ENCODE results near the gene MGARP. TPM values are rescaled to one million over a fixed set of nuclear protein-coding genes. Genes with fewer than 3 reads are reported as not detected.

Gene MGARP
- total RNA-seq, 1 donor from 2014 or later, result 0.81 TPM

DNA sequence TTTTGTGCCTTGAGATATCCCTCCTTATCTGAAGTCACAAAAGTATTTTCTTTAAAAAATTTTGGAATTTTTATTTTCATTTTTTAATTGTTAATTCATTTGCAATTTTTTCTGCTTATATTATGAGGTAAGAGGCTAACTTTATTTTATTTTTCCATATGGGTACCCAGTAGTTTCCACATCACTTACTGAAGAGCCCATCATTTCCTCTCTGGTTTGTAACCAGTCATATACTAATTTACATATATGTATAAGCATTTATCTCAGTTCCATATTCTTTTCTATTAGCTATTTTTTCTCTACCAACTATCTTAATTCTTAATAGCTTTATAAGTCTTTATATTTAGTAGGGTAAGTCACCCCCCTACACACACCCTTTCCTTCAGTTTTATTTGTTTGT is 27.0 kb downstream of the MGARP start:
- intact Hi-C loops (cut with DNase I), result no loop called here
- no peak for DNase-seq (ENCODE audit: low spot score)

DNA sequence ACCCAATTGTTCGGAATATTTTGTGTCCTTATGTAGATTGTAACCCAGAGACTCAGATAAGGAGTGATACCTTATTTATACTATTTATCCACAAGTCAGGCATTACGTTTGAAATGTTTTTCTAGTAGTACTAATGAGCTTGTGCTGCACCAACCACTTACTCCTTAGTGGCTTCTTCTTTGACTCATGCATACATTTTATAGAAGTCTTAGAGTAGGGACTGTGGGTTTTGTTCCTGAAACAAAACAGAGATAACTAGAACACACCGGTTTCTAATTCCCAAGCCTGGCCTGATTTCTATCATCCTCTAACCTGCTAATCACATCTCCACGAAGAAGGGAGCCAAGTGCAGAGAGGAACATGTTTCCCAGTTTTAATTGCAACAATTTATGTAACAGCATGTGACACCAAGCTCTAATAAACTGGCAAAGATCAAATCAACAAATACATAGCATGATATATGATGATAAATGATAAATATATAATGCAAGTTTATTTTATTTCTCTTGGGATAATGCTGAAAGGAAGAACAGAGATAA is 32.3 kb downstream of the MGARP start:
- DNase-seq (ENCODE audit: low spot score), result no peak
- intact Hi-C loops (cut with DNase I), result no loop called here

DNA sequence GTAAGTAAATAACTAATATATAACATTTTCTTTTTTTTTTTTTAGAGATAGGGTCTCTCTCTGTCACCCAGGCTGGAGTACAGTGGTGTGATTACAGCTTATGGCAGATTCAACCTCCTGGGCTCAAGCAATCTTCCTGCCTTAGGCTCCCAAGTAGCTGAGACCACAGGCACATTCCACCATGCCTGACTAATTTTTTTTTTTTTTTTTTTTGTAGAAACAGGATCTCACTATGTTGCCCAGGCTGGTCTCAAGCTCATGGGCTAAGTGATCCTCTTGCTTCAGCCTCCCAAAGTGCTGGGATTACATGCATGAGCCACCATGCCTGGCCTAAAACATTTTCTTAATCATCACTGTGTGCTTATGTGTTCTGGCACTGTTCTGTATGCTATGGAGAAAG is 32.8 kb downstream of the MGARP start:
- no peak for DNase-seq (ENCODE audit: low spot score)
- intact Hi-C loops (cut with DNase I), result no loop called here

DNA sequence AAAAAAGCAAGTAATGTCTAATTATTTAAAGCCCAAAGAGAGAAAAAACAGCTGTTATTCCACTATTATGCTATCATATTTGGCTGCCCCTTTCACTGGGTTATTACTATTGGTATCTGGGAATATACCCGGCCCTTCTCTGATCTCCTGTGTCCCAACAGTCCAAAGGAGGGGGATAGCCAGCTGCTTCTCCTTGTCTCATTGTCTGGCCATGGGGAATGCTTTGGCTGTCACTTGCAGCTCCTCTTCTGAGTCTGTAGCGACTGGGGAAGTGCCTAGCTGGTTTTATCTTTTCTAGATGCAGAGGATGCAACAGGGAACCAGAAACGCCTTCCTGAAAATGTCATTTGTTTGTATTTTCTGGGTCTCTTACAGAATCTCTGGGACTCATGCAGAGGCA is 33.9 kb downstream of the MGARP start:
- no peak for DNase-seq (ENCODE audit: low spot score)
- intact Hi-C loops (cut with DNase I), result no loop called here

- intact Hi-C loops (cut with DNase I), result no loop called here
- no peak for DNase-seq (ENCODE audit: low spot score)
Measured at GRCh38 chr4:139245590-139245989, 34.4 kb downstream of the MGARP start.

DNA sequence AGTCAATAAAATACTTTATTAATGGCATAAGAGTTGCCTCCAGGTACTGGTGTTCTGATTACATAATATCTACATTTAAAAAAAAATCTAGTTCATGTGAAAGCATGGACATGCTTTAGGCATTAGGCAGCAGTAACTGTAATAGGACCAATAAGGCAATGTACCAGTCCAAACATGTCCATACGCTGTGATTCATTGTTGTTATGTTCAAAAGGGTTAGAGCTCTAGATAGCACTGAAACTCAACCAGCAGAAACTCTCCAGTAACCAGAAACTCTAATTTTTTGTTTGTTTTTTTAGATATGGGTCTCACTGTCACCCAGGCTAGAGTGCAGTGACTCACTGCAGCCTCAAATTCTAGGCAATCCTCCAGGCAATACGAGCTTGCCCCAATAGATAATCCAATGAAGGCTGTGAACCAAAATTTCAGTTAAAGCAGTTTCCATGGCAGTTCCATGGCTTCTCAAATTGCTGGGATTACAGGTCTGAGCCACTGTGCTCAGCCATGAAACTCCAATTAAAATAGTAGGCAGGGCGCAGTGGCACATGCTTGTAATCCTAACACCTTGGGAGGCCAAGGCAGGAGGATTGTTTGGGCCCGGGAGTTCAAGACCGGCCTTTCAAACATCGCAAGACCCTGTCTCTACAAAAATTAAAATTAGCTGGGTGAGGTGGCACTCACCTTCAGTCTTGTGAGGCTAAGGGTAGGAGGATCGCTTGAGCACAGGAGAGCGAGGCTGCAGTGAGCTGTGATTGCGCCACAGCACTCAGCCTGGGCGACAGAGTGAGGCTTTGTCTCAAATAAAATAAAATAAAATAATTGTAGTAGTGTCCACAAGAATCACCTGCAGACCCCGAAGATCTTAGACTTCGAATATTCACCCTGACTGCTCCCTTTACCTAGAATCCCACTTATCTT is 36.3 kb downstream of the MGARP start:
- no peak for DNase-seq (ENCODE audit: low spot score)
- intact Hi-C loops (cut with DNase I), result no loop called here

DNA sequence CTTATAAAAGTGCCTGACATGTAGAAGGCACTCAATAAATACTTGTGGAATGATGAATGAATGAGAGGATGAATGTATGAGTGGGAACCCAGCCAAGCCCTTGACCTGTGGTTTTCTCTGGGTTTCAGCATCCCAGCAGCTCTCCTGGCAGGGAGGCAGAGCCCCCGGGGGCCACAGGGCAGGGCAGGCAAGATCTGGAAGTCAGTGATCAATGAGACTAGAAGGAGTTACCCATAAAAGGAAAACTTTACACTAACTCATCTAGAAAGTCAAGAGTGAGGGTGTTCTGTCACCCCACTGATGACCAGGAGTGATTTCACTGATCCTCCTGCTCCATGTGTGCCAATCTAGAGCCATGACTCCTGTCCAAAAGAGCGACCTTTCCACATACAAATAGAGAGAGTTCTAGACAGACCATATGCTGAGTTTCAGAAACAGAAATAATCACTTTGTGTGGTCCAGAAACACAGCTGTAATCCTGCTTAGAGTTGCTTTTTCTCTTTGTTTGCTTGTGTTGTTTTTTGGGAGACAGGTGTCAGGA is 37.4 kb downstream of the MGARP start:
- no peak for DNase-seq (ENCODE audit: low spot score)
- intact Hi-C loops (cut with DNase I), result no loop called here

GRCh38 chr4:139241784-139242151 is 38.3 kb downstream of the MGARP start:
- intact Hi-C loops (cut with DNase I), result no loop called here

DNA sequence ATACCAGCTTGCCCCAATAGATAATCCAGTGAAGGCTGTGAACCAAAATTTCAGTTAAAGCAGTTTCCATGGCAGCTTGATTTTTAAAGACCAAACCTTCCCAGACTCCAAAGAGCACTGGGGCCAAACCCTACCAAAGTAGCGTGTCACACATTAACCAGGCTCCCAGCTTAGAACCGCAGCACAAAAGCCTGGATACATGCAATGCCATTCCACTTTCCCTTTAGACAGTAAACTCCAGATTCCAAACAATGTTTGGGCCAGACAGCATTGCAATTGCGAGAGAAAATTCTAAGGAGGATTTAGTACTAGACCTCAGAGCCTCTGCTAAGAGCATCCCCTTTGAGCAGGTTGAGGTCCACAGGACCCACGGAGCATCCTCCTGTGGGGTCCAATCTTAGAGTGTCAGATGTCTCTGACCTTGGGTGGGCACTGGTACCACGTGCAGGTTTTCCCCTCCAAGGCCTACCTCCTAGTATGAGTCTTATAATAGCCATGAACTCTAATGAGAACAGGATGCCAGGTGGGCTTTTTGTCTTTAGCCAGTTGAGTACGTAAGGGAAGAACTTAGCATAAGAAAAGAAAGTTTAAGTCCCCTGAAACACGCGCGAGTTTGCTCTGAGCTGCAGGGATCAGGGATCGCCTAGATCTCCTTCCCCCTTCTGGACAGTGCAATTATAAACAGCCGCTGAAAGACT is 38.8 kb downstream of the MGARP start:
- intact Hi-C loops (cut with DNase I), result no loop called here
- DNase-seq (ENCODE audit: low spot score), result no peak

More at GRCh38 chr4:139241784-139242151, 38.3 kb downstream of the MGARP start:
- no peak for DNase-seq (ENCODE audit: low spot score)

DNA sequence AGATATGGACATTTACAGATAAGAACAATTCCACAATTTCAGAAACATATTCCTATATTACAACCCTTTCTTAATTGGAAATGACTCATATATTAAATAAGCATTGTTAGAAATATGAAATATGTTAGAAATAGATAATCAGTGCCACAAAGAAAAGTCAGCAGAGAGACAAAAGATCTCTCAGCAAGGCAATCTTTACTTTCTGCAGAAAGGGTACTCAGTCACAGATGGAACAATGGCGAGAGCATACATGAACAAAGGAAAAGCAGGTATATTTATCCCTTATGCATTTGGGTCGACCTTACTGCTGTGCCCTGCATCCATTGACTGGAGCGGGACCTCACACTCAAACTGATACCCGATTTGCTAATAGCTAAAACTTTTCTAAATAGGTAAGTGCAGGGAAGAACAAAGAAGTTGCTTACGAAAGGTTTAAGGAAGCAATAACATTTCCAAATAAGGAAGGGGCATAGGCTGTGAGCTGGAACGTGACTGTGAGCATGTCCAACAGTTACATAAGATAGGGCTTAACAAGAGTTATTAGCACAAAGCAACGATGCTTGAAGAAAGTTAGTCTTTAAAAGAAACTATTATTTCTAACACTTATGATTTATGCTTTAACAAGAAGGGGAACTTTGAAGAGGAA is 40.8 kb downstream of the MGARP start:
- no peak for DNase-seq (ENCODE audit: low spot score)
- intact Hi-C loops (cut with DNase I), result no loop called here

DNA sequence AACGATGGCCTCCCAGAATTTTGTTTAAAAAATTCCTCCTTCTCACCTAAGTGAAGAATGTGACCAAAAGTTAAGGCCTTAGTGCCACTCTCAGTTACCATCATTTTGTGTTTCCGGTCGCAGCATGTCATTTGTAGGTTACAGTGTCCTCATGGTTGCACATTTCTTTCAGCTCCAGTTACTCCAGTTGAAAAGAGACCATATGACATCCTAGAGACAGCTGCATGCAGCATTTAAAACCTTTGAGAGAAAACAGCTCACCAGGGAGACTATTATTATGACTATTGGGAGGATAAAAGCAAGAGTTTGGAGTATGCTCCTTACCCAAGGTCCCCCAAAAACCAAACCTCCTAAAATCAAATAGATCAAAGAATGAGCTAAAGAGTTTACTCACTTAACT is 45.8 kb downstream of the MGARP start:
- intact Hi-C loops (cut with DNase I), result loop anchor here (5.0 kb wide), 1 partner anchor 137 kb away; no protein-coding TSS in a partner anchor
- DNase-seq (ENCODE audit: low spot score), result no peak

DNA sequence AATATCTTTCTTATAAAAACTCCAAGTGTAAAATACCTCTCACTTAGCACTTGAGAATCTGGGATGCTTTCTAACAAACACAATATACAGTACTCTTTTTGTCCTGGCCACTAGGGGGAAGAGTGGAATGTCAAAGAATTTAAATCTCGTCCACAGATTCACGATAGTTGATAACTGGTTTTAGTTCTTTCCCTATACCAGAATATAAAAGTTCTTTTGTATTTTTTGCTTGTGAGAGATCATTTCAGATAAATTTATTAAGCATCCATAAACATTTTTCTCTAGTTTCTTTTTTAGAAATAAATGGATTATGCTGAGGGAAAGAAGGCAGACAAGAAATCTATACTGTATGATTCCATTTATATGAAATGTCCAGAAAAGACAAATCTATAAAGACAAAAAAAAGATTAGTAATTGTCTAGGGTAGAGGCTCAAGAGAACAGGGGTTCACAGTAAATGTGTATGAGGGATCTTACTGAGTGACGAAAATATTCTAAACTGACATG is 50.4 kb downstream of the MGARP start:
- intact Hi-C loops (cut with DNase I), result loop anchor here (5.0 kb wide), 2 partner anchors 68 to 132 kb away; no protein-coding TSS in a partner anchor
- DNase-seq (ENCODE audit: low spot score), result no peak

GRCh38 chr4:139227729-139228404 is 52.2 kb downstream of the MGARP start:
- DNase-seq (ENCODE audit: low spot score), result no peak
- intact Hi-C loops (cut with DNase I), result loop anchor here (5.0 kb wide), 1 partner anchor 69 kb away; no protein-coding TSS in a partner anchor

DNA sequence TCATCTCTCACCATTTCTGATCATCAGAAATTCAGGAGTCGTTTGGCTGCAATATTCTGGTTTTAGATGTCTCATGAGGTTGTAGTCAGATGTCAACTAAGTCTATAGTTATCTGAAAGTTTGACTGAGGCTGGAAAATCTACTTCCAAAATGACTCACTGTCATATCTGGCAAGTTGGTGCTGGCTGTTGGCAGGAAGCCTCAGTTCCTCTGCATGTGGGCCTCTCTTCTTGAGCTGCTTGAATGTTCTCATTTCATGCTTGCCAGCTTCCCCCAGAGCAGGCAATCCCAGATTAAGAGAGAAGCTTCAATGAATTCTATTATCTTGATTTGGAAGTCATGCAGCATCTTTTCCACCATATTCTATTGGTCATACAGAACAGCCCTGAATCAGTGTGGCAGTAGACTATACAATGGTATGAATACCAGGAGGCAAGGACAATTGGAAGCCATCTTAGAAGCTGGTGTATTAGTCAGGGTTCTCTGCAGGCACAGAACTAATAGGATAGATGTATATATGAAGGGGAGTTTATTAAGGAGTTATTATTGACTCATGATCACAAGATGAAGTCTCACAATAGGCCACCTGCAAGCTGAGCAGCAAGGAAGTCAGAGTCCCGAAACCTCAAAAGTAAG is 56.2 kb downstream of the MGARP start:
- intact Hi-C loops (cut with DNase I), result no loop called here
- no peak for DNase-seq (ENCODE audit: low spot score)

GRCh38 chr4:139222215-139222614 is 57.8 kb downstream of the MGARP start:
- DNase-seq (ENCODE audit: low spot score), result no peak
- intact Hi-C loops (cut with DNase I), result no loop called here

DNA sequence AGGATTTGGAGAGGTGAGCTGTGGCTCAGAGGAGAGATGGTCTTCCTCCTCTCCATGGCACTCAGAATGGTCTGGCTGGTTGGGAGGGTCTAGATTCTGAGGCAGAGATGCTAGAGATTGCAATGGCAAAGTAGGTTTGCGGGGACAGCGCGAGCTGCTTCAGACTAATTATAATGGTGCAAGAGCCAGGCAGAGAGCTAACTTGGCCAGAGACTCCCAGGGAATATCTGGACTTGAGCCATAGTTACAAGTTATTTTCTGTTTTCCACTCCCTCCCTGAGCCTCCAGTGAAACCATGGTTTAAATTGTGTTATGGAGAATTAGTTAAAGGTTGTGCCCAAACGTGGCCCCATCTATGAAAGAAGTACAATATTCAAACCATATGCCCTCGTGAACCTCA is 58.3 kb downstream of the MGARP start:
- intact Hi-C loops (cut with DNase I), result no loop called here
- no peak for DNase-seq (ENCODE audit: low spot score)

- intact Hi-C loops (cut with DNase I), result no loop called here
- no peak for DNase-seq (ENCODE audit: low spot score)
Measured at GRCh38 chr4:139219450-139220055, 60.5 kb downstream of the MGARP start.
